ENCODE measurements around the gene RICTOR.
"Not testable (repeated sequence)": the region's sequence is repeated elsewhere in the genome, so short reads cannot be mapped to it uniquely, and the experiment has no call there.

DNA sequence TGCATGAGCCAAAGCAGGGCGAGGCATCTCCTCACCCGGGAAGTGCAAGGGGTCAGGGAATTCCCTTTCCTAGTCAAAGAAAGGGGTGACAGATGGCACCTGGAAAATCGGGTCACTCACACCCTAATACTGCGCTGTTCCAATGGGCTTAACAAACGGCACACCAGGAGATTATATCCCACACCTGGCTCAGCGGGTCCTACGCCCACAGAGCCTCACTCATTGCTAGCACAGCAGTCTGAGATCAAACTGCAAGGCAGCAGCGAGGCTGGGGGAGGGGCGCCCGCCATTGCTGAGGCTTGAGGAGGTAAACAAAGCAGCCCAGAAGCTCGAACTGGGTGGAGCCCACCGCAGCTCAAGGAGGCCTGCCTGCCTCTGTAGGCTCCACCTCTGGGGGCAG, 39.7 kb downstream of the RICTOR start:
- TF ChIP-seq, protein P1, sequence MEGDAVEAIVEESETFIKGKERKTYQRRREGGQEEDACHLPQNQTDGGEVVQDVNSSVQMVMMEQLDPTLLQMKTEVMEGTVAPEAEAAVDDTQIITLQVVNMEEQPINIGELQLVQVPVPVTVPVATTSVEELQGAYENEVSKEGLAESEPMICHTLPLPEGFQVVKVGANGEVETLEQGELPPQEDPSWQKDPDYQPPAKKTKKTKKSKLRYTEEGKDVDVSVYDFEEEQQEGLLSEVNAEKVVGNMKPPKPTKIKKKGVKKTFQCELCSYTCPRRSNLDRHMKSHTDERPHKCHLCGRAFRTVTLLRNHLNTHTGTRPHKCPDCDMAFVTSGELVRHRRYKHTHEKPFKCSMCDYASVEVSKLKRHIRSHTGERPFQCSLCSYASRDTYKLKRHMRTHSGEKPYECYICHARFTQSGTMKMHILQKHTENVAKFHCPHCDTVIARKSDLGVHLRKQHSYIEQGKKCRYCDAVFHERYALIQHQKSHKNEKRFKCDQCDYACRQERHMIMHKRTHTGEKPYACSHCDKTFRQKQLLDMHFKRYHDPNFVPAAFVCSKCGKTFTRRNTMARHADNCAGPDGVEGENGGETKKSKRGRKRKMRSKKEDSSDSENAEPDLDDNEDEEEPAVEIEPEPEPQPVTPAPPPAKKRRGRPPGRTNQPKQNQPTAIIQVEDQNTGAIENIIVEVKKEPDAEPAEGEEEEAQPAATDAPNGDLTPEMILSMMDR (IDR thresholded peaks at IDR 0.05; ENCODE audit: low read length) = not testable (repeated sequence)
- not testable (repeated sequence) for TF ChIP-seq EZH2 (IDR thresholded peaks at IDR 0.05; ENCODE audit: borderline replicate concordance, low read length)
